DND-41 (cell line): ENCODE results near the gene PPP2R2D.

Experiments
- CTCF ChIP-seq: IDR thresholded peaks from 2 replicates; pipeline ENCODE4 v1.5.1; 2012; ENCODE audit warnings: borderline replicate concordance, low read length, moderate library complexity, mild to moderate bottlenecking; ENCODE audit not compliant: poor library complexity, severe bottlenecking; ENCODE audit errors: extremely low read depth
- EZH2 ChIP-seq: IDR thresholded peaks from 3 replicates; pipeline ENCODE4 v1.6.1; 2012; ENCODE audit warnings: borderline replicate concordance, low read depth, mild to moderate bottlenecking, moderate library complexity, low read length, inconsistent platforms; ENCODE audit not compliant: severe bottlenecking

- TF ChIP-seq CTCF (no peak), EZH2 (no peak)
These were observed 60.4 kb downstream of the PPP2R2D start for GRCh38 chr10:131961047-131961776.
